ENCODE data around the gene SERAC1.

SERAC1 gene

GRCh38 chr6:158095671-158096070 is 72.4 kb downstream of the SERAC1 start:
- Histone ChIP-seq H3K36me3 (ENCODE audit: insufficient read depth, low read length) (no peaks in the 10 kb centered on the region), H3K4me1 (ENCODE audit: insufficient read depth, low read length, severe bottlenecking) (no peaks in the 10 kb centered on the region)

GRCh38 chr6:158095031-158095430 is 73.0 kb downstream of the SERAC1 start:
- no peaks in the 10 kb centered on the region; the same call in 1 of the 2 replicates for H3K27me3 ChIP-seq (ENCODE audit: insufficient read depth, low read length)
- no peaks in the 10 kb centered on the region for H3F3A ChIP-seq (ENCODE audit: insufficient read depth, low read length)
- TF ChIP-seq CTCF (IDR thresholded peaks at IDR 0.05; ENCODE audit: low read length) = no peak
- no peak for TF ChIP-seq EZH2 (IDR thresholded peaks at IDR 0.05; ENCODE audit: borderline replicate concordance, low read length)
- H2AFZ ChIP-seq (ENCODE audit: low read length) = no peak overlapping the region
- H3K9me2 ChIP-seq (ENCODE audit: low read depth, low read length) = no peaks in the 10 kb centered on the region
- H4K20me1 ChIP-seq (ENCODE audit: insufficient read depth, low read length) = no peaks in the 10 kb centered on the region
- H3K79me2 ChIP-seq (ENCODE audit: insufficient read depth, low read length) = no peaks in the 10 kb centered on the region
- H3K9ac ChIP-seq (ENCODE audit: low read length) = no peak overlapping the region
- no peak overlapping the region for H3K4me2 ChIP-seq (ENCODE audit: low read length)
- H3K27ac ChIP-seq (ENCODE audit: low read depth, low read length, poor library complexity, severe bottlenecking) = no peak overlapping the region
- H3K36me3 ChIP-seq (ENCODE audit: insufficient read depth, low read length) = no peaks in the 10 kb centered on the region
- no peaks in the 10 kb centered on the region for H3K4me1 ChIP-seq (ENCODE audit: insufficient read depth, low read length, severe bottlenecking)
- H3K4me3 ChIP-seq (ENCODE audit: low read depth, low read length, poor library complexity, severe bottlenecking) = no peak overlapping the region
- H3K9me3 ChIP-seq (ENCODE audit: low read length) = no peaks in the 10 kb centered on the region

More at GRCh38 chr6:158095671-158096070, 72.4 kb downstream of the SERAC1 start:
- H3K9ac ChIP-seq (ENCODE audit: low read length) = no peak overlapping the region
- no peaks in the 10 kb centered on the region for H3K9me3 ChIP-seq (ENCODE audit: low read length)
- H3K9me2 ChIP-seq (ENCODE audit: low read depth, low read length) = no peaks in the 10 kb centered on the region
- no peak for TF ChIP-seq EZH2 (IDR thresholded peaks at IDR 0.05; ENCODE audit: borderline replicate concordance, low read length)
- no peak for TF ChIP-seq CTCF (IDR thresholded peaks at IDR 0.05; ENCODE audit: low read length)
- H2AFZ ChIP-seq (ENCODE audit: low read length) = no peak overlapping the region
- H4K20me1 ChIP-seq (ENCODE audit: insufficient read depth, low read length) = no peaks in the 10 kb centered on the region
- H3K4me3 ChIP-seq (ENCODE audit: low read depth, low read length, poor library complexity, severe bottlenecking) = no peak overlapping the region
- H3K27me3 ChIP-seq (ENCODE audit: insufficient read depth, low read length) = no peaks in the 10 kb centered on the region; the same call in 1 of the 2 replicates
- no peak overlapping the region for H3K27ac ChIP-seq (ENCODE audit: low read depth, low read length, poor library complexity, severe bottlenecking)
- no peak overlapping the region for H3K4me2 ChIP-seq (ENCODE audit: low read length)
- no peaks in the 10 kb centered on the region for H3K79me2 ChIP-seq (ENCODE audit: insufficient read depth, low read length)
- H3F3A ChIP-seq (ENCODE audit: insufficient read depth, low read length) = no peaks in the 10 kb centered on the region

GRCh38 chr6:158092806-158093205 is 75.3 kb downstream of the SERAC1 start:
- no peaks in the 10 kb centered on the region for H3K36me3 ChIP-seq (ENCODE audit: insufficient read depth, low read length)

More at GRCh38 chr6:158092806-158093205, 75.3 kb downstream of the SERAC1 start:
- Histone ChIP-seq H4K20me1 (ENCODE audit: insufficient read depth, low read length) (no peaks in the 10 kb centered on the region), H3F3A (ENCODE audit: insufficient read depth, low read length) (no peaks in the 10 kb centered on the region), H3K79me2 (ENCODE audit: insufficient read depth, low read length) (no peaks in the 10 kb centered on the region), H3K4me1 (ENCODE audit: insufficient read depth, low read length, severe bottlenecking) (no peaks in the 10 kb centered on the region), H3K27me3 (ENCODE audit: insufficient read depth, low read length) (no peaks in the 10 kb centered on the region; the same call in 1 of the 2 replicates), H3K4me3 (ENCODE audit: low read depth, low read length, poor library complexity, severe bottlenecking) (no peak overlapping the region), H3K9me2 (ENCODE audit: low read depth, low read length) (no peaks in the 10 kb centered on the region), H3K27ac (ENCODE audit: low read depth, low read length, poor library complexity, severe bottlenecking) (no peak overlapping the region), H3K9ac (ENCODE audit: low read length) (no peak overlapping the region), H3K4me2 (ENCODE audit: low read length) (no peak overlapping the region), H3K9me3 (ENCODE audit: low read length) (no peaks in the 10 kb centered on the region), H2AFZ (ENCODE audit: low read length) (no peak overlapping the region)
- TF ChIP-seq CTCF (IDR thresholded peaks at IDR 0.05; ENCODE audit: low read length) = no peak
- no peak for TF ChIP-seq EZH2 (IDR thresholded peaks at IDR 0.05; ENCODE audit: borderline replicate concordance, low read length)
